ENCODE measurements around the gene SMO. TPM values are rescaled to one million over a fixed set of nuclear protein-coding genes. Genes with fewer than 3 reads are reported as not detected.
A peak's percentile ranks its signal among the peaks of the same experiment; 100 is the strongest.
"Not testable (repeated sequence)": the region's sequence is repeated elsewhere in the genome, so short reads cannot be mapped to it uniquely, and the experiment has no call there.

The SMO gene
- total RNA-seq, 1 donor from 2014 or later: 4.6 TPM

DNA sequence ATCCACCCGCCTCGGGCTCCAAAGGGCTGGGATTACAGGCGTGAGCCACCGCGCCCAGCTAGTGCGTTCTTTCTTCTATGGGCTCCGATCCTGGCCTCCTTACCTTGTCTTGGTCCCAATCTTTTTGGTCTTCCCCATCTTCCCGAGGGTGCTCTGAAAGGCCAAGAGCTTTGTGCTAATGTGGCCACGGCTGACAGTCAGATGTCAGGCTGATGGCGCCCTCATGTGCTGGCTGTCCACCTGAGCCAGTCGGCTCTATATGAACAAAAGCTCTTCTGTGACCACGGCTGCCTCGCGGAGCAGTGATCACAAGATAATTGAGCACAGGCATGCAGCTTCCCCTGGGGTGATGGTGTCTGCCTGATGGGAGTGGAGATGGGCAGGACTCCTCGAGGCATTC, 25.4 kb downstream of the SMO start:
- DNase-seq: no peak
- peaks cover 8% of the 10 kb centered on the region for H3K4me1 ChIP-seq
- no peaks in the 10 kb centered on the region for H3K9me3 ChIP-seq (replicated peaks)
- intact Hi-C loops (cut with micrococcal nuclease): loop anchor here (10.0 kb wide), 1 partner anchor 261 kb away; no protein-coding TSS in a partner anchor
- H3K27ac ChIP-seq (replicated peaks): no peak overlapping the region
- H3K27me3 ChIP-seq (ENCODE audit: low read depth): peaks cover 4% of the 10 kb centered on the region
- no peak overlapping the region for H3K4me3 ChIP-seq
- TF ChIP-seq, protein P1, sequence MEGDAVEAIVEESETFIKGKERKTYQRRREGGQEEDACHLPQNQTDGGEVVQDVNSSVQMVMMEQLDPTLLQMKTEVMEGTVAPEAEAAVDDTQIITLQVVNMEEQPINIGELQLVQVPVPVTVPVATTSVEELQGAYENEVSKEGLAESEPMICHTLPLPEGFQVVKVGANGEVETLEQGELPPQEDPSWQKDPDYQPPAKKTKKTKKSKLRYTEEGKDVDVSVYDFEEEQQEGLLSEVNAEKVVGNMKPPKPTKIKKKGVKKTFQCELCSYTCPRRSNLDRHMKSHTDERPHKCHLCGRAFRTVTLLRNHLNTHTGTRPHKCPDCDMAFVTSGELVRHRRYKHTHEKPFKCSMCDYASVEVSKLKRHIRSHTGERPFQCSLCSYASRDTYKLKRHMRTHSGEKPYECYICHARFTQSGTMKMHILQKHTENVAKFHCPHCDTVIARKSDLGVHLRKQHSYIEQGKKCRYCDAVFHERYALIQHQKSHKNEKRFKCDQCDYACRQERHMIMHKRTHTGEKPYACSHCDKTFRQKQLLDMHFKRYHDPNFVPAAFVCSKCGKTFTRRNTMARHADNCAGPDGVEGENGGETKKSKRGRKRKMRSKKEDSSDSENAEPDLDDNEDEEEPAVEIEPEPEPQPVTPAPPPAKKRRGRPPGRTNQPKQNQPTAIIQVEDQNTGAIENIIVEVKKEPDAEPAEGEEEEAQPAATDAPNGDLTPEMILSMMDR (IDR thresholded peaks at IDR 0.05; ENCODE audit: borderline replicate concordance): no peak
- peaks cover 4% of the 10 kb centered on the region for H3K36me3 ChIP-seq

DNA sequence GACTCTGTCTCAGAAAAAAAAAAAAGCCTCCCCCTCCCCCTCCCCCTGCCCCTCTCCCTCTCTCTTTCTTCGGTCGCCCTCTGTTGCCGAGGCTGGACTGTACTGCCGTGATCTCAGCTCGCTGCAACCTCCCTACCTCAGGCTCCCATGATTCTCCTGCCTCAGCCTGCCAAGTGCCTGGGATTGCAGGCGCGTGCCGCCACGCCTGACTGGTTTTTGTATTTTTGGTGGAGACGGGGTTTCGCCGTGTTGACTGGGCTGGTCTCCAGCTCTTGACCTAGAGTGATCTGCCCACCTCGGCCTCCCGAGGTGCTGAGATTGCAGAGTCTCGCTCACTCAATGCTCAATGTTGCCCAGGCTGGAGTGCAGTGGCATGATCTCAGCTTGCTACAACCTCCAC, 27.3 kb downstream of the SMO start:
- DNase-seq; H3K4me3 ChIP-seq; H3K27me3 ChIP-seq (ENCODE audit: low read depth); H3K9me3 ChIP-seq (replicated peaks); H3K27ac ChIP-seq (replicated peaks); H3K4me1 ChIP-seq; H3K36me3 ChIP-seq: not testable (repeated sequence)
- intact Hi-C loops (cut with micrococcal nuclease): loop anchor here (5.0 to 10.0 kb wide), 2 partner anchors 82 to 259 kb away; no protein-coding TSS in a partner anchor

DNA sequence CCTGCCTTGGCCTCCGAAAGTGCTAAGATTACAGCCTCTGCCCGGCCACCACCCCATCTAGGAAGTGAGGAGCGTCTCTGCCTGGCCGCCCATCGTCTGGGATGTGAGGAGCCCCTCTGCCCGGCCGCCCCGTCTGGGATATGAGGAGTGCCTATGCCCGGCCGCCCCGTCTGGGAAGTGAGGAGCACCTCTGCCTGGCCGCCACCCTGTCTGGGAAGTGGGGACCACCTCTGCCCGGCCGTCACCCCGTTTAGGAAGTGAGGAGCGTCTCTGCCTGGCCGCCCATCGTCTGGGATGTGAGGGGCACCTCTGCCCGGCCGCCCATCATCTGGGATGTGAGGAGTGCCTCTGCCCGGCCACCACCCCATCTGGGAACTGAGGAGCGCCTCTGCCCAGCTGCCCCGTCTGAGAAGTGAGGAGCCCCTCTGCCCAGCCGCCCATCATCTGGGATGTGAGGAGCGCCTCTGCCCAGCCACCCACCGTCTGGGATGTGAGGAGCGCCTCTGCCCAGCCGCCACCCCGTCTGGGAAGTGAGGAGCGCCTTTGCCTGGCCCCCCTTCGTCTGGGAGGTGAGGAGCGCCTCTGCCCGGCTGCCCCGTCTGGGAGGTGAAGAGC, 27.8 kb downstream of the SMO start:
- DNase-seq; H3K36me3 ChIP-seq; H3K4me1 ChIP-seq; H3K9me3 ChIP-seq (replicated peaks); H3K4me3 ChIP-seq; H3K27me3 ChIP-seq (ENCODE audit: low read depth); H3K27ac ChIP-seq (replicated peaks): not testable (repeated sequence)
- intact Hi-C loops (cut with micrococcal nuclease): loop anchor here (5.0 to 10.0 kb wide), 2 partner anchors 81 to 259 kb away; no protein-coding TSS in a partner anchor

DNA sequence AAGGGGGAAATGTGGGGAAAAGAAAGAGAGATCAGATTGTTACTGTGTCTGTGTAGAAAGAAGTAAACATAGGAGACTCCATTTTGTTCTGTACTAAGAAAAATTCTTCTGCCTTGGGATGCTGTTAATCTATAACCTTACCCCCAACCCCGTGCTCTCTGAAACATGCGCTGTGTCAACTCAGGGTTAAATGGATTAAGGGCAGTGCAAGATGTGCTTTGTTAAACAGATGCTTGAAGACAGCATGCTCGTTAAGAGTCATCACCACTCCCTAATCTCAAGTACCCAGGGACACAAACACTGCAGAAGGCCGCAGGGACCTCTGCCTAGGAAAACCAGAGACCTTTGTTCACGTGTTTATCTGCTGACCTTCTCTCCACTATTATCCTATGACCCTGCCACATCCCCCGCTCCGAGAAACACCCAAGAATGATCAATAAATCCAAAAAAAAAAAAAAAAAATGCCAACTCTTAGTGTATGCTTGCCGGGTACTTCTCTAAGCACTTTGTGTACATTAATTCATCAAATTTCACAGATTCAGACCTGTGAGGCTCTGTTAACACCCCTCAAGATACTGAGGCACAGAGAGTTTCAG, 28.5 kb downstream of the SMO start:
- H3K27ac ChIP-seq (replicated peaks); H3K36me3 ChIP-seq; DNase-seq; H3K9me3 ChIP-seq (replicated peaks); H3K4me1 ChIP-seq; H3K4me3 ChIP-seq; H3K27me3 ChIP-seq (ENCODE audit: low read depth): not testable (repeated sequence)
- intact Hi-C loops (cut with micrococcal nuclease): loop anchor here (5.0 to 10.0 kb wide), 2 partner anchors 80 to 258 kb away; no protein-coding TSS in a partner anchor

DNA sequence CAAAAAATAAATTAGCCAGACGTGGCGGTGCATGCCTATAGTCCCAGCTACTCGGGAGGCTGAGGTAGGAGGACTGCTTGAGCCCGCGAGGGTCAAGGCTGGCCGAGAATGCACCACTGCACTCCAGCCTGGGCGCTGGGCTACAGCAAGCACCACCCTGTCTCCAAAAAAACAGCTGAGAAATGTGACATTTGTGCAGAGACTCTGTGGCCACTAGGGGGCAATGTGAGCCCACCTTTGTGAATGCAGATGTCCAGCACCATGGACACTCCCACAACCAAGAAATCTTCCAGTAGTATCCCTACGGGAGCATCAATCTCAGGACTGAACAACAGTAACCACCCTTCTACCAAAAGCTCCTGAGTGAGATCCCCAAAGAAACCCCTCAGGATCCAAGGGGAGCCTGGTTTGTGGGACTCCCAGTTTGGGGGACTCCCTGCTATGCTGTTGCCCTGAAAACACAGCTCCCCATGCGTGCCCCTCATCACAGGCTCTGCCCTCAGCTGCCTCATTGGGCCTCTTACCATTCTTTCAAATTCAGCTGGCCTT, 30.2 kb downstream of the SMO start:
- H3K27me3 ChIP-seq (ENCODE audit: low read depth): peaks cover 9% of the 10 kb centered on the region
- no peak overlapping the region for H3K4me3 ChIP-seq
- peak; percentile 83 for DNase-seq
- TF ChIP-seq, protein P1 (IDR thresholded peaks at IDR 0.05; ENCODE audit: borderline replicate concordance): peak; percentile 92
- intact Hi-C loops (cut with micrococcal nuclease): loop anchor here (5.0 to 10.0 kb wide), 2 partner anchors 79 to 256 kb away; no protein-coding TSS in a partner anchor
- H3K36me3 ChIP-seq: no peaks in the 10 kb centered on the region
- no peaks in the 10 kb centered on the region for H3K9me3 ChIP-seq (replicated peaks)
- no peak overlapping the region for H3K27ac ChIP-seq (replicated peaks)
- peaks cover 3% of the 10 kb centered on the region for H3K4me1 ChIP-seq

DNA sequence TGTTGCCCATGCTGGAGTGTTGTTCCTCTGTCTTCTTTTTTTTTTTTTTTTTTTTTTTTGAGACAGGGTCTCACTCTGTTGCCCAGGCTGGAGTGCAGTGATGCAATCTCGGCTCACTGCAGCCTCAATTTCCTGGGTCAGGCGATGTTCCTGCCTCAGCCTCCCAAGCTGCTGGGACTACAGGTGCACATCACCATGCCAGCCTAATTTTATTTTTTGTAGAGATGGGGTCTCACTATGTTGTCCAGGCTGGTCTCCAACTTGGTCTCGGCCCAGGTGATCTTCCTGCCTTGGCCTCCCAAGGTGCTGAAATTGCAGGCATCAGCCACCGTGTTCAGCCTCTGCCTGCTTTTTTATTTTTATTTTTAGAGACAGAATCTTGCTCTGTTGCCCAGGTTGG, 30.7 kb downstream of the SMO start:
- not testable (repeated sequence) for DNase-seq; H3K27me3 ChIP-seq (ENCODE audit: low read depth); H3K9me3 ChIP-seq (replicated peaks); H3K4me3 ChIP-seq; H3K4me1 ChIP-seq; H3K27ac ChIP-seq (replicated peaks); H3K36me3 ChIP-seq
- intact Hi-C loops (cut with micrococcal nuclease): loop anchor here (5.0 to 10.0 kb wide), 2 partner anchors 78 to 256 kb away; no protein-coding TSS in a partner anchor

DNA sequence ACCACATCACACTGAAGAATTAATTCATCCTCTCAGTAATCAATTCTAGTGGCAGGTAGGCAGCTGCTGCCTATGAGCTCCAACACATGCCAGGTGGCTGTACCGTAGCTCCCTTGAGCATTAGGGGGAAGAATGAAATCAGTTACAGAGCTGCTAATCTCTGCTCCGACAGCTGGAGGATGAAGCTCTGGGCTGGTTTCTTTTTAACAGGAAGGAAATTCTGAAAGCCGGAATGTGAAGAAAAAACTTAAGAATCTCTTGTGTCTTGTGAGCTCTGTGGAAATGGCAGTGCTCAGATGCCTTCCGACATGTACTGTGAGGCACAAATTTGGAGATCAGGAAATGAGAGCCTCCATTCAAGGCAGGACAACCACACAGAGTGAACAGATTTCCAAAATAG, 33.6 kb downstream of the SMO start:
- H3K4me3 ChIP-seq: no peak overlapping the region
- peaks cover 27% of the 10 kb centered on the region for H3K4me1 ChIP-seq
- no peak for DNase-seq
- H3K27me3 ChIP-seq (ENCODE audit: low read depth): peaks cover 9% of the 10 kb centered on the region
- intact Hi-C loops (cut with micrococcal nuclease): no loop called here
- no peaks in the 10 kb centered on the region for H3K9me3 ChIP-seq (replicated peaks)
- H3K36me3 ChIP-seq: no peaks in the 10 kb centered on the region
- TF ChIP-seq, protein P1 (IDR thresholded peaks at IDR 0.05; ENCODE audit: borderline replicate concordance): no peak
- no peak overlapping the region for H3K27ac ChIP-seq (replicated peaks)

Measured in left ventricle myocardium inferior (tissue), 1 donor.